GM19193 (cell line): ENCODE results near the gene ATP6V1D.
A peak's percentile ranks its signal among the peaks of the same experiment; 100 is the strongest.

Source experiments
- POLR2A ChIP-seq: IDR thresholded peaks from 4 replicates; pipeline ENCODE4 v1.6.1; 2011; ENCODE audit not compliant: insufficient read depth, insufficient read length; ENCODE audit errors: extremely low read depth

ATP6V1D gene

GRCh38 chr14:67359775-67360469 lies at the start of gene ATP6V1D, which contains the start of gene EIF2S1:
Gene ATP6V1D, minus strand, starts transcription at chr14:67359804. Its CDS starts 106 bp downstream, at chr14:67359698.
Gene EIF2S1, plus strand, starts transcription at chr14:67360328. Its CDS starts 4,440 bp downstream, at chr14:67364768.
- peak; percentile 91 for TF ChIP-seq POLR2A

- no peak for TF ChIP-seq POLR2A
These were observed 46.2 kb upstream of the ATP6V1D start for GRCh38 chr14:67405771-67406170.

- TF ChIP-seq POLR2A = no peak
These were observed 40.8 kb upstream of the ATP6V1D start for GRCh38 chr14:67400434-67400833.

- no peak for TF ChIP-seq POLR2A
These were observed 37.9 kb upstream of the ATP6V1D start for GRCh38 chr14:67397536-67397935.

- no peak for TF ChIP-seq POLR2A
These were observed 36.9 kb upstream of the ATP6V1D start for GRCh38 chr14:67396381-67396970.

- no peak for TF ChIP-seq POLR2A
These were observed 36.2 kb upstream of the ATP6V1D start for GRCh38 chr14:67395876-67396189.

- no peak for TF ChIP-seq POLR2A
These were observed 35.7 kb upstream of the ATP6V1D start for GRCh38 chr14:67395086-67395875.

GRCh38 chr14:67393689-67394088 lies 34.1 kb upstream of the ATP6V1D start:
- TF ChIP-seq POLR2A = no peak

GRCh38 chr14:67392800-67393199 lies 33.2 kb upstream of the ATP6V1D start:
- TF ChIP-seq POLR2A = no peak

GRCh38 chr14:67392123-67392522 lies 32.5 kb upstream of the ATP6V1D start:
- TF ChIP-seq POLR2A = no peak

- no peak for TF ChIP-seq POLR2A
These were observed 31.7 kb upstream of the ATP6V1D start for GRCh38 chr14:67391268-67391667.

- no peak for TF ChIP-seq POLR2A
These were observed 30.4 kb upstream of the ATP6V1D start for GRCh38 chr14:67389811-67390534.

- no peak for TF ChIP-seq POLR2A
These were observed 29.7 kb upstream of the ATP6V1D start for GRCh38 chr14:67389275-67389674.

GRCh38 chr14:67387195-67387594 lies 27.6 kb upstream of the ATP6V1D start:
- TF ChIP-seq POLR2A = no peak

GRCh38 chr14:67385618-67386017 lies 26.0 kb upstream of the ATP6V1D start:
- no peak for TF ChIP-seq POLR2A
